GM12878 (cell line): ENCODE data around the gene GLI1. TPM values are rescaled to one million over a fixed set of nuclear protein-coding genes. Genes with fewer than 3 reads are reported as not detected.

Source experiments
- ATAC-seq: fragments of 200-7000 bp; cut with Tn5 transposase; 3 replicates; pipeline ENCODE4 v1.9.1; 2020; ENCODE audit warnings: mild to moderate bottlenecking, moderate library complexity
- BruUV-seq: library from RNA; stranded (reverse); fragments of 400-500 nt; replicated peaks from 2 replicates; lab custom pipeline; 2021; lab: Mats Ljungman, UMichigan
- CTCF ChIA-PET: fragments of 300-600 bp; sonication (Branson Sonifier 250); formaldehyde crosslinking; extraction: SDS; loops from one replicate; lab custom pipeline; 2021; ENCODE audit warnings: inconsistent platforms; lab: Yijun Ruan, JAX
- POLR2A ChIA-PET: fragments of 350-600 bp; formaldehyde crosslinking; extraction: SDS; loops from one replicate; lab custom pipeline; 2021; ENCODE audit warnings: inconsistent platforms; lab: Charles Lee
- RAD21 ChIA-PET: fragments of 300-600 bp; sonication (Branson Sonifier 250); formaldehyde crosslinking; loops from one replicate; lab custom pipeline; 2023; ENCODE audit warnings: antibody characterized with exemption; ENCODE audit not compliant: unreplicated experiment; lab: Charles Lee
- SMC1A ChIA-PET: fragments of 300-600 bp; sonication (Branson Sonifier 250); formaldehyde crosslinking; loops from one replicate; lab custom pipeline; 2023; ENCODE audit not compliant: unreplicated experiment, uncharacterized antibody; lab: Charles Lee
- DNase-seq: peaks from one replicate; pipeline ENCODE4 v3.0.0-alpha.2; 2011; ENCODE audit warnings: low read depth, low spot score
- FAIRE-seq: peaks from 3 replicates; lab custom pipeline; 2011; peaks lifted over from hg19 to GRCh38; lab: Jason Lieb, UNC
- H2AFZ ChIP-seq: 2 replicates; pipeline ENCODE4 v1.6.0; 2011; ENCODE audit warnings: low read depth, low read length, control low read depth; ENCODE audit not compliant: control insufficient read depth
- H3K27ac ChIP-seq: 2 replicates; pipeline ENCODE4 v1.5.1; 2011; ENCODE audit warnings: control low read depth; ENCODE audit not compliant: control insufficient read depth, insufficient read depth
- H3K27me3 ChIP-seq, 2 experiments: replicated peaks in 1 of 2; 2 replicates each; pipeline versions ENCODE4 v1.6.0 to v1.6.1; 2011; ENCODE audit warnings: low read length in 1 of 2; ENCODE audit not compliant: control insufficient read depth in 2 of 2, insufficient read depth in 2 of 2
- H3K36me3 ChIP-seq, 2 experiments: 2 replicates each; pipeline ENCODE4 v1.5.1; 2011; ENCODE audit warnings: low read length in 1 of 2; ENCODE audit not compliant: control insufficient read depth in 2 of 2, insufficient read depth in 2 of 2
- H3K4me1 ChIP-seq: 2 replicates; pipeline ENCODE4 v1.6.1; 2011; ENCODE audit warnings: mild to moderate bottlenecking, low read length, moderate library complexity, mixed read lengths; ENCODE audit not compliant: control insufficient read depth, insufficient read depth
- H3K4me2 ChIP-seq: 2 replicates; pipeline ENCODE4 v1.6.0; 2011; ENCODE audit warnings: control low read depth; ENCODE audit not compliant: control insufficient read depth, insufficient read depth
- H3K4me3 ChIP-seq: fragments of 200-600 bp; sonication (generic); 2 replicates; pipeline ENCODE4 v1.5.1; 2016
- H3K79me2 ChIP-seq: 2 replicates; pipeline ENCODE4 v1.6.0; 2011; ENCODE audit warnings: low read length; ENCODE audit not compliant: control insufficient read depth, insufficient read depth
- H3K9ac ChIP-seq: 2 replicates; pipeline ENCODE4 v1.8.0; 2011; ENCODE audit warnings: low read length, control low read depth, mixed read lengths; ENCODE audit not compliant: control insufficient read depth, insufficient read depth
- H3K9me3 ChIP-seq: replicated peaks from 3 replicates; pipeline ENCODE4 v1.5.1; 2011; ENCODE audit warnings: mild to moderate bottlenecking, low read length; ENCODE audit not compliant: control insufficient read depth, insufficient read depth
- H4K20me1 ChIP-seq: 2 replicates; pipeline ENCODE4 v1.6.0; 2011; ENCODE audit not compliant: control insufficient read depth, insufficient read depth
- CEBPZ ChIP-seq: fragments of 150-350 bp; IDR thresholded peaks from 2 replicates; pipeline ENCODE4 v1.6.1; 2016; ENCODE audit warnings: low read depth, low read length
- CHD2 ChIP-seq: IDR thresholded peaks from 2 replicates; pipeline ENCODE4 v1.6.1; 2011; ENCODE audit warnings: low read depth, low read length, improper control_type of control experiment, borderline replicate concordance
- EZH2 ChIP-seq: IDR thresholded peaks from 2 replicates; pipeline ENCODE4 v1.6.1; 2012; ENCODE audit warnings: low read depth, mild to moderate bottlenecking, control low read depth, inconsistent platforms, low read length, borderline replicate concordance; ENCODE audit not compliant: control insufficient read depth
- FOXM1 ChIP-seq: IDR thresholded peaks from 2 replicates; pipeline ENCODE4 v1.6.1; 2012; ENCODE audit warnings: low read depth, mild to moderate bottlenecking, inconsistent platforms, low read length, moderate library complexity
- NFXL1 ChIP-seq: fragments of 450-650 bp; IDR thresholded peaks from 2 replicates; pipeline ENCODE4 v1.6.1; 2017; ENCODE audit warnings: antibody characterized with exemption, mild to moderate bottlenecking, borderline replicate concordance
- RCOR1 ChIP-seq: conservative IDR thresholded peaks from 2 replicates; pipeline ENCODE4 v1.6.1; 2012; ENCODE audit warnings: low read depth, low read length, improper control_type of control experiment
- TCF7 ChIP-seq: IDR thresholded peaks from 2 replicates; pipeline ENCODE4 v1.6.1; 2014; ENCODE audit warnings: antibody characterized with exemption, borderline replicate concordance
- WGBS: methylation state at CpG from one replicate; pipeline ENCODE4 v1.1.6; 2016; ENCODE audit warnings: low lambda C conversion rate; ENCODE audit not compliant: insufficient replicate concordance, insufficient coverage; ENCODE audit errors: missing lambda C conversion rate; 5-methylcytosine and 5-hydroxymethylcytosine counted together
- in situ Hi-C: fragments of 300-500 bp; cut with MboI; formaldehyde crosslinking; loops from 9 replicates; pipeline ENCODE4 v1.14.3; 2018; ENCODE audit warnings: mixed read lengths
- intact Hi-C: fragments of 100-400 bp; cut with micrococcal nuclease; formaldehyde crosslinking; loops from one replicate; pipeline ENCODE4 v1.14.2; 2022; ENCODE audit not compliant: unreplicated experiment
- polyA plus RNA-seq, 11 experiments: library from polyadenylated mRNA; depleted of rRNA in 4 of 11; unstranded in 6 of 11; stranded (reverse) in 5 of 11; fragments of >200 nt; fragmentation: Nextera tagmentation in 4 of 11; fragmentation: Illumina TruSeq in 1 of 11; extraction: Ambion mirVana in 4 of 11; extraction: Trizol in 1 of 11; gene quantifications; 1 replicate in 1 of 11; 2 replicates in 10 of 11; pipeline versions ENCODE4 v1.2.1 to v1.2.3, GENCODE V29; 2011 to 2016; ENCODE audit warnings: inconsistent platforms in 2 of 11, missing spikeins in 2 of 11, low read depth in 1 of 11
- total RNA-seq, 4 experiments: library from RNA; depleted of rRNA in 3 of 4; stranded (reverse); fragments of >200 nt in 3 of 4; fragmentation: Illumina TruSeq in 1 of 4; extraction: Trizol in 1 of 4; gene quantifications; 2 replicates each; pipeline versions ENCODE4 v1.2.1 to v1.2.3, GENCODE V29; 2013 to 2021
- TF ChIP-seq, protein P1 (sequence below), 3 experiments: IDR thresholded peaks in 2 of 3; conservative IDR thresholded peaks in 1 of 3; 2 replicates each; pipeline ENCODE4 v1.5.1; 2011; ENCODE audit warnings: low read depth in 3 of 3, low read length in 3 of 3, mild to moderate bottlenecking in 3 of 3, control low read depth in 2 of 3, moderate library complexity in 2 of 3, inconsistent platforms in 1 of 3, mixed read lengths in 1 of 3; ENCODE audit not compliant: control insufficient read depth in 2 of 3, insufficient read depth in 1 of 3; ENCODE audit errors: extremely low read depth in 1 of 3
- TF ChIP-seq, protein P2 (sequence below): fragments of 450-650 bp; IDR thresholded peaks from 2 replicates; pipeline ENCODE4 v1.6.1; 2016; ENCODE audit warnings: mild to moderate bottlenecking

Gene GLI1
- total and polyA plus RNA-seq, 10 of the 15 experiments (the other 5 are each of a cell fraction or from before 2014, with no cell fraction given): 0.27 to 1.2 (median 0.49) TPM

DNA sequence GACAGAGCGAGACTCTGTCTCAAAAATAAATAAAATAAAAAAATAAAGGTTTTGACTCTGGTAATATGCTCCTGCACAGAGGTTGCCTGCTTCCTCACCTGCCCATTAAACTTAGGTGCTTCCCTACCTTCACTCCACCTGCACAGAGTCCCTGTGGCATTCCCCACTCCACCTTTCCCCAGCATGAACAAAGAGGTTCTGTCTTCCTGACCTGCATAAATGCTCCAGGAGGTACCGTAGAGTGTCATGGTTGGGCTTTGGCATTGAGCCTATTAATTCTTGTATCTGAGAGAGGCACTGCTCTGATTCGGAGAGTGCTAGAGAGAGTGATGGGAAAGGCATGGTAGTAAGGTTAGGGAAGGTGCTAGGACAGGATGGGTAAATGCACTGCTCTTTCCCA lies 13.8 kb downstream of the GLI1 start (continued):
- TF ChIP-seq, protein P1, sequence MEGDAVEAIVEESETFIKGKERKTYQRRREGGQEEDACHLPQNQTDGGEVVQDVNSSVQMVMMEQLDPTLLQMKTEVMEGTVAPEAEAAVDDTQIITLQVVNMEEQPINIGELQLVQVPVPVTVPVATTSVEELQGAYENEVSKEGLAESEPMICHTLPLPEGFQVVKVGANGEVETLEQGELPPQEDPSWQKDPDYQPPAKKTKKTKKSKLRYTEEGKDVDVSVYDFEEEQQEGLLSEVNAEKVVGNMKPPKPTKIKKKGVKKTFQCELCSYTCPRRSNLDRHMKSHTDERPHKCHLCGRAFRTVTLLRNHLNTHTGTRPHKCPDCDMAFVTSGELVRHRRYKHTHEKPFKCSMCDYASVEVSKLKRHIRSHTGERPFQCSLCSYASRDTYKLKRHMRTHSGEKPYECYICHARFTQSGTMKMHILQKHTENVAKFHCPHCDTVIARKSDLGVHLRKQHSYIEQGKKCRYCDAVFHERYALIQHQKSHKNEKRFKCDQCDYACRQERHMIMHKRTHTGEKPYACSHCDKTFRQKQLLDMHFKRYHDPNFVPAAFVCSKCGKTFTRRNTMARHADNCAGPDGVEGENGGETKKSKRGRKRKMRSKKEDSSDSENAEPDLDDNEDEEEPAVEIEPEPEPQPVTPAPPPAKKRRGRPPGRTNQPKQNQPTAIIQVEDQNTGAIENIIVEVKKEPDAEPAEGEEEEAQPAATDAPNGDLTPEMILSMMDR (IDR thresholded peaks at IDR 0.05 in 2 of 3, conservative IDR thresholded peaks at IDR 0.05 in 1 of 3; ENCODE audit: control insufficient read depth in 2 of 3, extremely low read depth in 1 of 3, insufficient read depth in 1 of 3, low read depth in 3 of 3, low read length in 3 of 3): no peak
- no peak for TF ChIP-seq EZH2
- TF ChIP-seq FOXM1: no peak
- TF ChIP-seq TCF7: no peak
- TF ChIP-seq CHD2: no peak
- TF ChIP-seq NFXL1: no peak
- TF ChIP-seq, protein P2, sequence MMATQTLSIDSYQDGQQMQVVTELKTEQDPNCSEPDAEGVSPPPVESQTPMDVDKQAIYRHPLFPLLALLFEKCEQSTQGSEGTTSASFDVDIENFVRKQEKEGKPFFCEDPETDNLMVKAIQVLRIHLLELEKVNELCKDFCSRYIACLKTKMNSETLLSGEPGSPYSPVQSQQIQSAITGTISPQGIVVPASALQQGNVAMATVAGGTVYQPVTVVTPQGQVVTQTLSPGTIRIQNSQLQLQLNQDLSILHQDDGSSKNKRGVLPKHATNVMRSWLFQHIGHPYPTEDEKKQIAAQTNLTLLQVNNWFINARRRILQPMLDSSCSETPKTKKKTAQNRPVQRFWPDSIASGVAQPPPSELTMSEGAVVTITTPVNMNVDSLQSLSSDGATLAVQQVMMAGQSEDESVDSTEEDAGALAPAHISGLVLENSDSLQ: no peak

GRCh38 chr12:57473886-57474285 lies 14.3 kb downstream of the GLI1 start:
- BruUV-seq: no TSS peak
- in situ Hi-C loops (no loop called here), intact Hi-C loops (loop anchor here (10.0 kb wide), 1 partner anchor 281 kb away; the partner anchor contains the start of genes CDK4 and MARCHF9)
- Histone ChIP-seq H4K20me1 (no peaks in the 10 kb centered on the region), H3K27me3 (no peaks in the 10 kb centered on the region), H2AFZ (no peak overlapping the region), H3K4me1 (peaks cover 15% of the 10 kb centered on the region), H3K27ac (no peak overlapping the region), H3K9me3 (no peaks in the 10 kb centered on the region), H3K4me3 (no peak overlapping the region), H3K79me2 (peaks cover 43% of the 10 kb centered on the region), H3K36me3 (peaks cover 1 to 30% of the 10 kb centered on the region in 2 experiments), H3K9ac (no peak overlapping the region), H3K4me2 (no peak overlapping the region)
- no peak for ATAC-seq
- POLR2A ChIA-PET: interaction anchor here (1.0 to 1.3 kb wide), 2 partner anchors 15 to 19 kb away, joined by 3 read pairs; partner anchors contain the start of gene INHBE
- no peak for TF ChIP-seq CEBPZ
- no peak for TF ChIP-seq RCOR1
- SMC1A ChIA-PET: no interaction called here
- FAIRE-seq: no peak
- RAD21 ChIA-PET: no interaction called here
- no peak for DNase-seq
- WGBS: 97% methylated on average over 5 of the region's 5 CpGs
- CTCF ChIA-PET: interaction anchor here (0.8 to 8.1 kb wide), 4 partner anchors 8 to 163 kb away, joined by 3 to 114 read pairs (median 3); partner anchors contain the start of gene GLI1
